ENCODE results near the gene GID4.

Gene GID4

DNA sequence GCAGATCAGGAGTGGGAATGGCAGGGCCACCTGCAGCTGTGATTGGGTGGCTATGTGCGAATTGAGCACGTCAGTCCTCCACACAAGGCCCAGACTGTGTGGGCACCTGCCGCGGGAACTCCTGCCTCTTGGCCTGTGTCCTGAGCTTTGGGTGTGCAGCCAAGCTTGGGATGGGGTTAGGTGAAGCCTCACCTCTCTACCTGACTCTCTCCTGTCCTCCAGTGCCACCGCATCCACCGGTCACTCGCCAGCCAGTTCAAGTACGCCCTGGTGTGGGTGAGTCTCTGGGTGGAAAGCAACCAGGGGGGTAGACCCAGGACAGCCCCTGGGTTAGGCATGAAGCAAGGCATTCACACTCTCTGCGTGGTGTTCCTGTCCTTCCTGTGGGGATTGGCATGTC lies 67.0 kb downstream of the GID4 start:
- ChIA-PET POLR2A (no interaction called here), CTCF (interaction anchor here (0.8 kb wide), 1 partner anchor 45 kb away, joined by 3 read pairs; no protein-coding TSS in a partner anchor)
- no peak for DNase-seq (ENCODE audit: extremely low spot score)
- TF ChIP-seq LEF1 (IDR thresholded peaks at IDR 0.05; ENCODE audit: borderline replicate concordance) (no peak), BHLHE40 (IDR thresholded peaks at IDR 0.05; ENCODE audit: borderline replicate concordance) (no peak), FOXM1 (IDR thresholded peaks at IDR 0.05; ENCODE audit: borderline replicate concordance) (no peak), ZNF384 (IDR thresholded peaks at IDR 0.05) (no peak), L3MBTL2 (conservative IDR thresholded peaks at IDR 0.05) (no peak), SUZ12 (IDR thresholded peaks at IDR 0.05) (no peak), CTBP1 (IDR thresholded peaks at IDR 0.05; ENCODE audit: borderline replicate concordance) (no peak), FOXK2 (IDR thresholded peaks at IDR 0.05) (no peak), NFRKB (IDR thresholded peaks at IDR 0.05) (no peak), HDGF (IDR thresholded peaks at IDR 0.05; ENCODE audit: borderline replicate concordance) (no peak), ELF4 (IDR thresholded peaks at IDR 0.05) (no peak), FOXA1 (IDR thresholded peaks at IDR 0.05) (no peak), TARDBP (IDR thresholded peaks at IDR 0.05) (no peak), ARNT (IDR thresholded peaks at IDR 0.05) (no peak), SP1 (IDR thresholded peaks at IDR 0.05) (no peak)
- TF ChIP-seq, protein P1, sequence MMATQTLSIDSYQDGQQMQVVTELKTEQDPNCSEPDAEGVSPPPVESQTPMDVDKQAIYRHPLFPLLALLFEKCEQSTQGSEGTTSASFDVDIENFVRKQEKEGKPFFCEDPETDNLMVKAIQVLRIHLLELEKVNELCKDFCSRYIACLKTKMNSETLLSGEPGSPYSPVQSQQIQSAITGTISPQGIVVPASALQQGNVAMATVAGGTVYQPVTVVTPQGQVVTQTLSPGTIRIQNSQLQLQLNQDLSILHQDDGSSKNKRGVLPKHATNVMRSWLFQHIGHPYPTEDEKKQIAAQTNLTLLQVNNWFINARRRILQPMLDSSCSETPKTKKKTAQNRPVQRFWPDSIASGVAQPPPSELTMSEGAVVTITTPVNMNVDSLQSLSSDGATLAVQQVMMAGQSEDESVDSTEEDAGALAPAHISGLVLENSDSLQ (IDR thresholded peaks at IDR 0.05) = no peak

DNA sequence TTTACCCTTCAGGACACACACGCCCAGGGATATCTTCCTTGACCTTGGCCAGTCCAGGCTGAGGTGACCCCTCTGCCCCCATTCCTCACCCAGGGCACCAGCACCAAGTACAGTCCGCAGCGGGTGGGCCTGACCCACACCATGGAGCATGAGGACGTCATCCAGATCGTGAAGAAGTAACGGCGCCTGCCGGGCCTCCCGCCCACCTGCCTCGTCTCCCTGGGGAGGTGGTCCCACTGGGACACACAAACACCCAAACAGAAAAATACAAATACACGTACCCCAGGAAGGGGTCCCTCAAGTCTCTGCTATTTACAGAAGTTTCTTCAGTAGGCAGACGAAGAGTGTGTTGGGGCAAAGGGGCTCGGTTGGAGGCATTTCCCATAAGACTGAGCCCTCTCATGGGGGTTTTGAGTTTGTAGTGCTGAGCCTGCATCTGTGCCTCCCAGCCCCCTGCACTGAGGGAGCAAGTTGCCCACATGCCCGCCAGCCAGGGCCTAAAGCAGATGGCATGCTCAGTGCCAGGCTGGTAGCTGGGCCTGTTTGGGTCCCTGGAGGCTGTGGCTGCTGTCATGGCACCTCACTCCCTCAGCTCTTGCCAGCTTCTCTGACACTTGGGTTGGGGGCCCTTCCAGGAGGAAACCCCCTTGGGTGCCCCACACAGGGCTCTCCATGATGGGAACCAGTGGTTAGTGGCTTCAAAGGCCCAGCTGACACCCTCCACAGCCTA lies 68.0 kb downstream of the GID4 start:
- ChIA-PET CTCF (no interaction called here), POLR2A (no interaction called here)
- TF ChIP-seq ZNF384 (IDR thresholded peaks at IDR 0.05) (no peak), NFRKB (IDR thresholded peaks at IDR 0.05) (no peak), L3MBTL2 (conservative IDR thresholded peaks at IDR 0.05) (no peak), SUZ12 (IDR thresholded peaks at IDR 0.05) (no peak)
- no peak for DNase-seq (ENCODE audit: extremely low spot score)

DNA sequence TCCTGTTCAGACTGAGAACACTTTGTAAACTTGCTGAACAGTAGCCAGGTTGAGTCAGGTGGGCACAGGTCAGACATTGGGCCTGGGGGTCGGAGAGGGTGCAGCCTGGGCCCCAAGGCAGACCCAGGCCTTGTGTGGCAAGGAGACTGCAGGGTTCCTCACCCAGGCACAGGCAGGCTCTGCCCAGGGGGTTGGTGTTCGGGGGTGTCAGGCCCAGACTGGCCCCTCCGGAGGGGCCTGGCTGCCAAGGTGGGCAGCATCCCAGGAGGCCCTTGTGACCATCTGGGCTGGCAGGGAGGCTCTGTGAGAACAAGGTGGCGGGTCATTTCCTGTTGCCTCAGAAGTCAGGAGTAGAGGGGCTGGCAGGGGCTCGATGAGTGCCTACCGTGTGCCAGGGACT lies 68.8 kb downstream of the GID4 start:
- no peak for DNase-seq (ENCODE audit: extremely low spot score)
- POLR2A ChIA-PET = no interaction called here
- TF ChIP-seq, protein P1 (IDR thresholded peaks at IDR 0.05) = no peak
- no peak for TF ChIP-seq NFRKB (IDR thresholded peaks at IDR 0.05)
- TF ChIP-seq CTBP1 (IDR thresholded peaks at IDR 0.05; ENCODE audit: borderline replicate concordance) = no peak
- TF ChIP-seq TARDBP (IDR thresholded peaks at IDR 0.05) = no peak
- TF ChIP-seq ELF4 (IDR thresholded peaks at IDR 0.05) = no peak
- TF ChIP-seq SP1 (IDR thresholded peaks at IDR 0.05) = no peak
- TF ChIP-seq FOXK2 (IDR thresholded peaks at IDR 0.05) = no peak
- TF ChIP-seq L3MBTL2 (conservative IDR thresholded peaks at IDR 0.05) = no peak
- TF ChIP-seq BHLHE40 (IDR thresholded peaks at IDR 0.05; ENCODE audit: borderline replicate concordance) = no peak
- CTCF ChIA-PET = no interaction called here

DNA sequence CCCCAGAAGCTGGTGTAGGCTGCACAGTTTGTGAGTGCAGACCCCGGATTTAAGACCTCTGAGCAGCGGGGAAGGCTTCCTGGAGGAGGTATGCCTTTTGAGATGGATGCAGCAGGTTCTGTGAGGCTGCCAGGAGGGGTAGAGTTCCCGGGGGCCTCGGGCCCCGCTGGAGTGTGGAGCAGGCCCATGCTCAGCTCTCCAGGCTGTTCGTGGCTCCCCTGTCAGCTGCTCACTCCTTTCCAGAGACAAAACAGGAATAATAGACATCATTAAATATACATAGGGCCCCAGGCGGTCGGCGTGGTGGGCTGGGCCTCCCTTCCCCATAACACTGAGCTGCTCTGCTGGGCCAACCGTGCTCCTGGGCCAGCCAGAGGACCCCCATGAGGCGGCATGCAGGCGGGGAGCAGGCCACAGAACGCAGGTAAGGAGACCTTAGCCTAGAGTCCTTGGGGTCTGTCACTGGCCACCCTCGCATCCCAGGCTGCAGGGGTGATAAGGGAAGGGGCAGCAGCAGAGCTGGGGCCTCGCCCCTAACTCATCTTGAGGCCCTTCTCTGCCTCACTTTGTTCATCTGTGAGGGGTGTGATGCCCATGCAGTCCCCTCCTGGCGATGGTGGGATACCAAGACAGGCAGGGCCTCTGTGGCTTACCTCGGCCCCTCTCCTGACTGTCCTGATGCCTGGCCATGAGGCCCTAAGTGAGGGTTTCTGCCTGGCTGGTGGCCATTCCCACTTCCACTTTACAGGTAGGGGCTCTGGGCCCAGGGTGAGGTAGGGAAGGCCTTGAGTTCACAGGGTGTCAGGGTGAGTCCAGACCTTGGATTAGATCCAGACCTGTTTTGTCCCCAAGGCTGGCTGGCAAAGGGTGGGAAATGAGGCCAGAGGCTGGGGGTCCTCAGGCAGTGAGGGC lies 69.4 kb downstream of the GID4 start, which contains the start of gene MYO15A:
TSS of gene MYO15A (plus strand) at position 356 of the 912 bp plus-strand sequence. CDS start 10,045 bp downstream, outside the sequence.
- DNase-seq (ENCODE audit: extremely low spot score) = no peak

DNA sequence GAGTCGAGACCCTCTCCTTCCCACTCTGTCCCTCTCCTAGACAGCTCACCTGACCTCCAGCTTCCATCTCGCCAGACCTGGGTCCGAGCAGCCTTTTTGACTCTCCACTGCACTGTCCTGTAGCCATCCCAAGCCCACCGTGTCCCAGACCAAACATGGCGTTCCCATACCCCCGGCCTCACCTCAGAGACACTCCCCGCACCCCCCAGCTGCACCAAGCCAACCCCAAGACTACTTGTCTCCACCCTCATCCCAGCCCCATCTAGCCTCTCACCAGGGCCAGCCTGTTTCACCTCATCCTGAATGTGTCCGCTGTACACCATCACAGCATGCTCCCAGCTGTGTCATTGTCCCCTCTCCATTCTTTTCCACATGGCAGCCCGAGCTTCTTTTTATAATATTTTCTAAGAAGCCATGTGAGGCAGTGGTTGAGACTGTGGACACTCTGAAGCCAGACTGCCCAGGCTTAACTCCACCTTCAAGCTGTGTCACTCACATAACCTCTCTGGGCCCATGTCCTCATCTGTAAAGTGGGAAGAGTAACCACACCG lies 70.8 kb downstream of the GID4 start:
- ChIA-PET POLR2A (interaction anchor here (1.0 kb wide), 1 partner anchor 73 kb away, joined by 5 read pairs; the partner anchor contains the start of gene ALKBH5), CTCF (no interaction called here)
- DNase-seq (ENCODE audit: extremely low spot score) = no peak
- TF ChIP-seq ZNF384 (IDR thresholded peaks at IDR 0.05) (no peak), SP1 (IDR thresholded peaks at IDR 0.05) (no peak), BHLHE40 (IDR thresholded peaks at IDR 0.05; ENCODE audit: borderline replicate concordance) (no peak), FOXM1 (IDR thresholded peaks at IDR 0.05; ENCODE audit: borderline replicate concordance) (no peak), ARNT (IDR thresholded peaks at IDR 0.05) (no peak), ELF4 (IDR thresholded peaks at IDR 0.05) (no peak), TARDBP (IDR thresholded peaks at IDR 0.05) (no peak), FOXK2 (IDR thresholded peaks at IDR 0.05) (no peak), L3MBTL2 (conservative IDR thresholded peaks at IDR 0.05) (no peak), NFRKB (IDR thresholded peaks at IDR 0.05) (no peak)

More for the DNA sequence above, 69.4 kb downstream of the GID4 start, which contains the start of gene MYO15A:
- TF ChIP-seq ELF4 (IDR thresholded peaks at IDR 0.05) (no peak), NFRKB (IDR thresholded peaks at IDR 0.05) (no peak), ZNF384 (IDR thresholded peaks at IDR 0.05) (no peak), FOXM1 (IDR thresholded peaks at IDR 0.05; ENCODE audit: borderline replicate concordance) (no peak), LEF1 (IDR thresholded peaks at IDR 0.05; ENCODE audit: borderline replicate concordance) (no peak), SUZ12 (IDR thresholded peaks at IDR 0.05) (no peak), SP1 (IDR thresholded peaks at IDR 0.05) (no peak), HDGF (IDR thresholded peaks at IDR 0.05; ENCODE audit: borderline replicate concordance) (no peak), ARNT (IDR thresholded peaks at IDR 0.05) (no peak), BHLHE40 (IDR thresholded peaks at IDR 0.05; ENCODE audit: borderline replicate concordance) (no peak)
- TF ChIP-seq, protein P1 (IDR thresholded peaks at IDR 0.05) = no peak
- ChIA-PET CTCF (no interaction called here), POLR2A (interaction anchor here (0.7 kb wide), 1 partner anchor 273 kb away, joined by 3 read pairs; no protein-coding TSS in a partner anchor)

Data from HEK293T (cell line).